Neural progenitor cell (in vitro differentiated cells): ENCODE data around the gene HBZ.

Experiments
- EZH2 ChIP-seq: fragments of 200-600 bp; sonication (generic); IDR thresholded peaks from 2 replicates; pipeline ENCODE4 v1.6.1; 2017; ENCODE audit warnings: antibody characterized with exemption, mild to moderate bottlenecking, moderate library complexity
- EZH2phosphoT487 ChIP-seq: fragments of 200-600 bp; sonication (generic); IDR thresholded peaks from 2 replicates; pipeline ENCODE4 v1.6.1; 2017; ENCODE audit warnings: antibody characterized with exemption
- TF ChIP-seq, protein P1 (sequence below): fragments of 200-600 bp; sonication (generic); IDR thresholded peaks from 2 replicates; pipeline ENCODE4 v1.5.1; 2017; ENCODE audit warnings: antibody characterized with exemption, mild to moderate bottlenecking

GRCh38 chr16:105521-105920 lies 46.9 kb upstream of the HBZ start:
- TF ChIP-seq, protein P1, sequence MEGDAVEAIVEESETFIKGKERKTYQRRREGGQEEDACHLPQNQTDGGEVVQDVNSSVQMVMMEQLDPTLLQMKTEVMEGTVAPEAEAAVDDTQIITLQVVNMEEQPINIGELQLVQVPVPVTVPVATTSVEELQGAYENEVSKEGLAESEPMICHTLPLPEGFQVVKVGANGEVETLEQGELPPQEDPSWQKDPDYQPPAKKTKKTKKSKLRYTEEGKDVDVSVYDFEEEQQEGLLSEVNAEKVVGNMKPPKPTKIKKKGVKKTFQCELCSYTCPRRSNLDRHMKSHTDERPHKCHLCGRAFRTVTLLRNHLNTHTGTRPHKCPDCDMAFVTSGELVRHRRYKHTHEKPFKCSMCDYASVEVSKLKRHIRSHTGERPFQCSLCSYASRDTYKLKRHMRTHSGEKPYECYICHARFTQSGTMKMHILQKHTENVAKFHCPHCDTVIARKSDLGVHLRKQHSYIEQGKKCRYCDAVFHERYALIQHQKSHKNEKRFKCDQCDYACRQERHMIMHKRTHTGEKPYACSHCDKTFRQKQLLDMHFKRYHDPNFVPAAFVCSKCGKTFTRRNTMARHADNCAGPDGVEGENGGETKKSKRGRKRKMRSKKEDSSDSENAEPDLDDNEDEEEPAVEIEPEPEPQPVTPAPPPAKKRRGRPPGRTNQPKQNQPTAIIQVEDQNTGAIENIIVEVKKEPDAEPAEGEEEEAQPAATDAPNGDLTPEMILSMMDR, result no peak
- no peak for TF ChIP-seq EZH2phosphoT487
- no peak for TF ChIP-seq EZH2
